HT-29 (cell line): ENCODE measurements around the gene KIAA2012. TPM values are rescaled to one million over a fixed set of nuclear protein-coding genes. Genes with fewer than 3 reads are reported as not detected.
"Not testable (repeated sequence)": the region's sequence is repeated elsewhere in the genome, so short reads cannot be mapped to it uniquely, and the experiment has no call there.

Experiments used
- DNase-seq: peaks from one replicate; pipeline ENCODE4 v3.0.0-alpha.2; 2015; ENCODE audit warnings: low spot score
- small RNA-seq: library from RNA; depleted of rRNA; stranded (forward); fragments of <200 nt; gene quantifications from one replicate; pipeline ENCODE3, GENCODE V24; 2014
- total RNA-seq: library from RNA; depleted of rRNA; stranded (reverse); fragments of >200 nt; shearing (Covaris generic); gene quantifications from 2 replicates; pipeline ENCODE4 v1.2.3, GENCODE V29; 2014; rRNA removed

KIAA2012 gene
- total RNA-seq, 1 experiment from 2014 or later, result 0.05 TPM

DNA sequence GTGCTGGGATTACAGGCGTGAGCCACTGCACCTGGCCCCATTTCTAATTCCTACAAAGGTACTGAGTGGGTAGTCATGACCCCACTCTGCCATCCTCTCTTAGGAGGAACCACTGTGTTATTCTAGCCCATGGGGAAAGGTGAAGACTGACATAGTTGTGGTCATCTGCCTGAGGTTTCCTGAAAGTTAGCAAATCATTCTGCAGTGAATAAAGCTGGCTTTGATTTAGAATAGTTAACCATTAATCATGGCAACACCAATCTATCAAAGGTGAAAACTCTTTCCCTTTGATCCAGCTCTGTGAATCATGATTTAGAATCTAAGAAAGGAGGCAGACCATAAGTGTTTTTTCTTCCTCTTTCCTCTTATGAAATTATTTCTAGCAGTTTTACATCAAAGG lies 114.5 kb downstream of the KIAA2012 start:
- DNase-seq, result peak; percentile 80

DNA sequence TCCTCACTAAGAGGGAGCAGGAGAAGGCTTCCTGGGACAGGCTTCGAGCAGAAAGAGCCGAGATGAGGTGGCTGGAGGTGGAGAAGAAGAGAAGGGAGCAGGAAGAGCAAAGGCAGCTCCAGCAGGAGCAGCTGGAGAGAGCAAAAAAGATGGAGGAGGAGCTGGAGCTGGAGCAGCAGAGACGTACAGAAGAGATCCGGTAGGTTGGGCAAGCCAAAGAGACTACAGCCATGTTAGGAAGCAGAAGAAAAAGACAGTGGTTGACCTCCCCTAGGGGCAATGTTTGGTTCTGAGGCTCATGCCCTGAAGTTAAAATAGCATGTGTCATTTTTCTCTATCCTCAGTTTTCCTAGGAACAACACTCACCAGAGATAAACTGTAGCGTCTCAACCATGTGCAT lies 120.2 kb downstream of the KIAA2012 start:
- DNase-seq, result no peak

DNA sequence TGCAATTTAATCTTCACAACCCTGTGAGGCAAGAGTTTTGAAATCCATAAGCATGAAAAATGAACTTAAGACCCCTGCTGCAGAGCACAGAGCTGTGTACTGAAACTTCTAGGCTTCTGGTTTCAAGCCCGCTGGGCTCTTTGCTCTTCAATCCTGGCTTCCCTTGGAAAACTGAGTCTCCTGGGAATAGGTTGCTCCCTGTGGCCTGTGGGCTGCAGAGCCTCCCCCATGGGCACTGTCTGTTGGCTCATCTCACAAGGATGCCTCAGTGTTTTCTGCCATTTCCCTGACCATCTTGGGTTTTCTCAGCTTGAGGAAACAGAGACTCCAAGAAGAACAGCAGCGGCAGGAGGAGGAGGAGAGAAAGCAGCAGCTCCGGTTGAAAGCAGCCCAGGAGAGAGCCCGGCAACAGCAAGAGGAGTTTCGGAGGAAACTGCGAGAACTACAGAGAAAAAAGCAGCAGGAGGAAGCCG lies 120.9 kb downstream of the KIAA2012 start:
- no peak for DNase-seq

DNA sequence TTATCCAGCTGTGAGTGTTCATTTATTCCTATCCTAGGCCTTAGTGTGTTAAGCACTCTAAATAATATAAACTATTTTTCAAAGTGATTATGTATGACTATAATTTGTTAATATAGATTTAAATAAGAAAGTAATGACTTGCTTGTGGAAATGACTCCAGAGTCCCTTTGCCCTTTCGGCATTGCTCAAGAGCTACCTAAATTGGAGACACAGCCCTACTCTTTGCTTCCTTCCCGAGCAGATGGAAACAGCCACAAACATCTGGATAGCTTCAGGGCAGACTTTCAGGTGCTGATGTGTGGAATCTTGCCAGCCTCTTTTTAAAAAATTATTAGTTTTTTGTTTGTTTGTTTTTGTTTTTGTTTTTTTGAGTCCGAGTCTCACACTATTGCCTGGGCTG lies 121.4 kb downstream of the KIAA2012 start:
- no peak for DNase-seq

DNA sequence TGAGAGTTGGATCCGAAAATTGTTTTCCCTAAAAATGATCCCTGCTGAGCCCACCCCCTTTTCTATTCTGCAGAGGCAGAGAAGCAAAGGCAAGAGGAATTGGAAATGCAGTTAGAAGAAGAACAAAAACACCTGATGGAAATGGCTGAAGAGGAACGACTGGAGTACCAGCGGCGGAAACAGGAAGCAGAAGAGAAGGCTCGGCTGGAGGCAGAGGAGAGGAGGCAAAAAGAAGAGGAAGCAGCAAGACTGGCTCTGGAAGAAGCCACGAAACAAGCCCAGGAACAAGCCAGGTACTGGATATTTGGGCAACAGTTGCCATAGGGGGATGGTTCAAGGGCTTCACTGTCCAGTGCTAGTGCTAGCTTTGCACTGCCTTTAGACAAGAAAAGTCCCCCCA lies 123.7 kb downstream of the KIAA2012 start:
- no peak for DNase-seq

DNA sequence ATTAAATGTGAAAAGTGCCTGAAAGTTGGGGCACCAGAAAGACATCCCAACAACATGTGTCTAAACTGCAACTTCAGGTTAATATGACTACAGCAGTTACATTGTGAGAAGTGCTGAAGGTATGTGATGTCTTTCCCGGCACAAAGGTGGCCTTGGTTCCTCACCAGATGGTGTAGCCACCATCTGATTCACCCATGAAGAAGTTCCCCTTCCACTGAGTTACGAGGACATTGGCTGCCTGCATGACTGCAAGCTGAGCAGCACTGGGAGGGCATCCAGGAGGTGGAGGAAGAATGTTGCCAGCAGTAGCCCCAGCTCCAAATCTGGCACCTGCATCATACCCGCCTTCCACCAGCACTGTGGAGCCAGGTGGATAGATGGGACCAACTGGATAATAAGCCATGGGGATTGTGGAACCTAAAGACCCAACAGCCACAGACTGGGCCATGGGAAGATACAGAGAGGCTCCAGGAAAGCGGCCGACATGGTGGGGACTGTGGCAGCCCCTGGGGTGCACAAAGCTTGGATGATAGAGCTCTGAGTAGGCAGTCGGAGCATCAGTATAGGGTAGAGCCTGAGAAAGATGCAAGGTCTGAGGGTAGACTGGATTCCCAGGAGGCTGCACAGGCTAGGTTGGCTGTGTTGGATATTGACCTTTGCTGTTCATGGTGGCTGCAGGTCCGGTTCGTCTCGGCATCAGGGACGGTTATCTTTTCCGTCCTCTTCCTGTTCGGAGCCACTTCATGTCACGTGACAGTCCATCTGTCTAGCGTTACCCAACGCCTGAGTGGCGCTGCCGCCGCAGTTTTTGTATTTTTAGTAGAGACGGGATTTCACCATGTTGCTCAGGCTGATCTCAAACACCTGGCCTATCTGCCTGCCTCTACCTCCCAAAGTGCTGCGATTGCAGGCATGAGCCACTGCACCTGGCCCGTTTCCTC lies 128.4 kb downstream of the KIAA2012 start:
- DNase-seq, result no peak

DNA sequence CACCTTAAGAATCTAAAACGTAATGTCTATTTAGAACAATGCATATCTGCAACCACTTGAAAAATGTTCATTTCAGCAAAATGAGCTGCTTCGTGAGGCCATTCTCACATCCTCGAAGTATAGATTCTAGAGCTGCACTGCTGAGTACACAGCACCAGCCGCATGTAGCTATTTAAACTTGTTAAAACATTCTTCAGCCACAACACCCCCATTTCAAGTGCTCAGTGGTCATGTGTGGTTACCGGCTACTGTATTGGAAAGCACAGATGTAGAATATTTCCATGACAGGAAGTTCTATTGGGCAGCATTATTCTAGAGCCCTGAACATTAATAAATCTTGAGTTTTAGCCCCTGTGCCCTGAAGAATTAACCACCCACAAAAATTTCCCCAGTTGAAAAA lies 130.3 kb downstream of the KIAA2012 start:
- DNase-seq, result no peak

DNA sequence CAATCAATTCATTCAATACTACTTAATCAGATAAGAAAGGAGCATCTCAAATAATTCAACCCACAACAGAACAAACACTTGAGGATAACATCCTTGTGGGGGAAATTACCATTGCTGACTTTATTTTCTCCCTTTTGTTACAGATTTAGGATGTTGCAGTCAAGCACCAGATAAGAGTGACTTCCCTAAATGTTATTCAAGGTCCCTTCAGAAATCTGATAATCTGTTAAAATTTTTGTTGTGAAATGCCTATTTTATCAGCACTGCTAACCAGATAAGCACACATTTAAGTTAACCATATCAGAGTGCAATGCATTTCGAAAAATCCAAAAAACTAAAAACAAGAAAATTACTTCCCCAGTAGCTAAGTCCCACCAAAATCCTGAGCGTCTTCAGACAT lies 131.8 kb downstream of the KIAA2012 start:
- no peak for DNase-seq

DNA sequence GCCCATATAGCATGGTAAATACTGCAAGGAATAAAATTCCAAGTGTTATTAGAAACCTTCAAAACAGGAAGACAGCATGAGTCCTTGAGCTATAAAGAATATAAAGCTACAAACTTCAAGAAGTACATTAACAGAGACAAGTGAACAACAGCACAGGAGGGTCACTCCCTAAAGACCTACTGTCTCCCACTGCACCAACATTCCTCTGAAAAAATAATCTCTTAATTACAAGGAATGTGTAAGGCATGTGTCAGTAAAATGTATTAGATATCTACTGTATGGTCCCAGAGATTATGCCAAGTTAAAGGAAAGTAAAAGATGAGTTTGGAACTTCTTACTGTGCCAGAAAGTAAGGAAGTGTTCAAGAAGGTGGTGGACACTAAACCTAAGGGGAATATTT lies 135.5 kb downstream of the KIAA2012 start:
- no peak for DNase-seq

DNA sequence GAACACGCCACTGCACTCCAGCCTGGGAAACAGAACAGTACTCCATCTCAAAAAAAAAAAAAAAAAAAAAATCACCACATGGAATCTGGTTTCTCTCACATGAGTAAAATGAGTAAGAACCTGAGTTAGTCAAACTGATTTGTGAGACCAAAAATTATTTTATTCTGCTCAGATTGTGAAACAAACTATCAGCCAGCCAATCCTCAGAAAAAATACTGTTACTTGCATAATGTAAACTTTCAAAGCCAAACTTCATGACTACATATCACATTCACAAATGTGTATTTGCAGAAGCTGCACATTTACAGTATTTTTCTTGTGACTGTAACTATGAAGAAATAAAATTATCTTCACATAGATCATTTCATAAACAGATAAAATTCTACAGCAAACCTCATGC lies 142.1 kb downstream of the KIAA2012 start:
- DNase-seq, result no peak

DNA sequence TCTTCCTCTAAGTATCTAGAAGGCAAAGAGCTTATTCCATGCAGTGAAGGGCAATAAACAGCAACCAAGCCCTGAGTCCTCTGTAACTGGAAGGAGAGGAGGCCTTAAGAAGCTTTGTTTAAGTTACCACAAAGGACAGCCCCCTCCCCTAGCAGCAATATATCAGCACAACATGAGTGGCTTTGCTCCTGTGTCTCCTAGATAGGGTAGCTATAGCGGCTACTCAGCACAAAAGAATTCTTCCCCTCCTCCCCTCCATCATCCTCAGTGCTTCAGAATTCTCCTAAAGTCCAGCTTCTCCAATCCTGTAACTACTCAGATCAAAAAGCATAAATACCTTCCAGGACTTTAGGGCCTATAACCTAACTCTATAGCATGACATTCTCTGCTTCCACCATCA lies 148.8 kb downstream of the KIAA2012 start:
- DNase-seq, result no peak

DNA sequence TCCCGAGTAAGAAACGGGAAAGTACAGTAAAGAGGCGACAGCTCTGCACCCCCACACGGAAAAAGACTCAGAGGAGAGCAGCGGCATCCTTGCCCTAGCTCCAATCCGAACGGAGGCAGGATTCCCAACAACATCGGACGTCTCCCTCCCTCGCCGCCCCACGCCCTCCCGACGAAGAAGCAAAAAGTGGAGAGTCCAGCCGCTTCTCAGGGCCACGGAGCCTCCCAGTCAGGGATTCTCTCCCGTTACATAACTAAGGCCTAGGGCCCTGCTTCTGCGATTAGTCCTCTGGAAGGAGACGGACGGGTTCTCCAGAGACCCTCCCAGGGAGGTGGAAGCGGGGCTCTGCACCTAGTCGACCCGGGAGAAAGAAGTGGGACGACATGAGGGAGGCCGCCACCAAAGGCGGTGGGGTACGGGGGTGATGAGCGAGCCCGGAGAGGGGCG lies 164.8 kb downstream of the KIAA2012 start:
- peak; percentile 62 for DNase-seq

DNA sequence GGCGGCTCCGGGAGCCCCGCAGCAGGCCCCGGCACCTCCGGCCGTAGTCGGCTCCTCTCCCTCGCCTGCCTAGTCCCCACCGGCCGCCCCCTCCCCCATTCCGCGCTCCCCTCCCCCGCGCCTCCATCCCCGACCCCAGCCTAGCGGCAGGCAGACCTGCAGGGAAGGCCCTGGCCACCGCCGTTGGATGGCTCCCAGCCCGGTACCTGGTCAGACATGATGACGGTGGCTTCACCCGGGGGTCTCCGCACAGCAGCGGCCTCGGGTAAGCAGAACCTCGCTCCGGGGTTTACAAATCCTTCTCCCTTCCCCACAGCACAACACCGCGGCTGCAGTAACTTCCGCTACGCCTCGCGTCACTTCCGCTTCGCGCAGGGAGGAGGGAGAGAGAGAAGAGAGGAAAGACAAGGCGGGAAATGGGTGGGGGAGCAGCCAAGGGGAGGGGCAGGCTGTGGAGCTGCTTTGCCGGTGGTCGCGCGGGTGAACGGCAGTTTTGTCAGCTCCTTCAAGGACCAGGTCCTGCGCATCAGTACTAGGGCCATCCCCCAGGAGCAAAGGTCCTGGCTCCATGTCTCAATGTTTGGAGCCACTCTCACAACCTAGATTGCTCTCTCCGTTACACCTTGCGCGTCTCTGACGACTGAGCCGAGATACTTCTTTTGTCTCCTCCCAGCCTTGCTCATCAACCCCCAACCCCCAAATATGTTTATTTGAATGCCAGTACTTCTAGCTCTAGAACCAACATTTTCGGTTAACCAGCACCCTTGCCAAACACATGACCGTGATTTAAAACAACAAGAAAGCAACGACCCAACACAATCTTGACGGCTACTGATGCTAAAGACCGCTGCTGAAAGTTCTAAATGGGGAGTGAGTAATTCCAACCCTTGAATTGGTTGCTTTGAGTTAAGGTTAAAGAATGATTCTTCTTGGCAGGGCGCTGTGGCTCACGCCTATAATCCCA lies 165.5 kb downstream of the KIAA2012 start, which contains the start of gene SUMO1:
SUMO1 (minus strand) TSS at position 364 of the 964 bp plus-strand sequence; CDS start at position 218, 146 bp downstream.
- DNase-seq, result peak; percentile 91

DNA sequence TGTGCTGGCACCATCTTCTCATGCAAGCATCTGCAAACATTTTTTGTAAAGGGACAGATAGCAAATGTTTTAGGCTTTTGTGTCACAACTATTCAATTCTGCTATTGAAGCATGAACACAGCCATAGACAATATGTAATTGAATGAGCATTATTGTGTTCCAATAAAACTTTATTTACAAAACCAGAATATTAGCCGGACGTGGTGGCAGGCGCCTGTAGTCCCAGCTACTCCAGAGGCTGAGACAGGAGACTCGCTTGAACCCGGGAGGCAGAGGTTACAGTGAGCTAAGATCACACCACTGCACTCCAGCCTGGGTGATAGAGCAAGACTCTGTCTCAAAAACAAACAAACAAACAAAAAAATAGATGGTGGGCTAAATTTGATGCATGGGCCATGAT lies 174.7 kb downstream of the KIAA2012 start:
- not testable (repeated sequence) for DNase-seq

DNA sequence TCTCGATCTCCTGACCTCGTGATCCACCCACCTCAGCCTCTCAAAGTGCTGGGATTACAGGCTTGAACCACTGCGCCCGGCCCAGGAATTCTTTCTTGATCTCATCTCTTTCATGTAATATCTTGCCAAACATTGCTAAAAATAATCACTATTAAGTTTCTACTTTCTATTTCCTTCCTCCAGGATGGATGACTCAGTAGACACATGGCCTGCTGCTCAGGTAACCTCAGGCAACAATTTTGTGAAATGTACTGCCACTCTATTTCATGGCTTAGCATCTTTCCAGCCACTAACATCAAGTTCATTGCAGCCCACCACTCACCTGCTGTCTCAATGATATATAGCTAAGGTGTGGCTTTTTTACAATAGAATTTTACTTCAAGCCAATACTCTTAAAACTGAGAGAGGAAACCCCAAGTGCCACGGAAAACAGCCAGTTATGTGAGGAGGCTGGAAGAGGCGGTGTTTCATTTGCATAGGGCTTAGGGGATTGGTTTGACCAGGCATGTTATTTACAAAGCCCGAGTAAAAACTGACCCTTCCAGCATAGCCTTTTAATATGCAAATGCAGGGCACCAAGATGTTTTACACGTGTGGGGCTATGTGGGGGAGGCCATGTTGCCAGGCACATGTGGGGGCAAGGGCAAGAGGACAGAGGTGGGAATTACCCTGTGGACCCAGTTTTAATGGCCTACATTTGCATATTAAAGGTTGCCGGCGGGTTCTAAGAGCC lies 176.6 kb downstream of the KIAA2012 start:
- DNase-seq, result no peak

DNA sequence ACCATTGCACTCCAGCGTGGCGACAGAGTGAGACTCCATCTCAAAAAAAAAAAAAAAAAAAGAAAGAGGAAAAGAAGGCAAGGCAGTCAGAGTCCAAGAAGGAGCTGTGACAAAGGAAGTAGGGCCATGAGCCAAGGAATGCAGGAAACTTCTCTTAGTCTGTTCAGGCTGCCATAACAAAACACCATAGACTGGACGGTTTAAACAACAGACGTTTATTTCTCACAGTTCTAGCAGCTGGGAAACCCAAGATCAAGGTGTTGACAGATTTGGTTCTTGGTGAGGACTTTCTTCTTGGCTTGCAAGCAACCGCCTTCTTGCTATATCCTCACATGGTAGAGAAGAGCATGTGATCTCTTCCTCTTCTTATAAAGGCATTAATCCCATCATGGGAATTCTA lies 178.4 kb downstream of the KIAA2012 start:
- no peak for DNase-seq

Small RNA genes lying within 50 kb of the gene (small RNA-seq; reads per million reads assigned to genes)
- not detected for gene AC079354.2

Other genes with a start within 250 kb of the KIAA2012 start
- gene FZD7, start 39.4 kb upstream of the KIAA2012 start, total RNA-seq, result 17.4 and 18.2 TPM in 2 replicates
- 67.3 and 69.5 TPM in 2 replicates for gene SUMO1, start 165.3 kb downstream of the KIAA2012 start, total RNA-seq
- gene NOP58, start 192.5 kb downstream of the KIAA2012 start, total RNA-seq, result 67.2 and 73.4 TPM in 2 replicates